ENCODE results near the gene GDPGP1. TPM values are rescaled to one million over a fixed set of nuclear protein-coding genes. Genes with fewer than 3 reads are reported as not detected.

GDPGP1 gene
- total and polyA plus RNA-seq, 2 experiments from 2014 or later: 0.61 to 3.8 TPM

- no peak for TF ChIP-seq ZNF462 (CRISPR knock-in tag; IDR thresholded peaks at IDR 0.05)
- TF ChIP-seq EZH2phosphoT487 (IDR thresholded peaks at IDR 0.05; ENCODE audit: unreplicated experiment): no peak
- TF ChIP-seq REST (IDR thresholded peaks at IDR 0.05; ENCODE audit: unreplicated experiment): no peak
- TF ChIP-seq, protein P1, sequence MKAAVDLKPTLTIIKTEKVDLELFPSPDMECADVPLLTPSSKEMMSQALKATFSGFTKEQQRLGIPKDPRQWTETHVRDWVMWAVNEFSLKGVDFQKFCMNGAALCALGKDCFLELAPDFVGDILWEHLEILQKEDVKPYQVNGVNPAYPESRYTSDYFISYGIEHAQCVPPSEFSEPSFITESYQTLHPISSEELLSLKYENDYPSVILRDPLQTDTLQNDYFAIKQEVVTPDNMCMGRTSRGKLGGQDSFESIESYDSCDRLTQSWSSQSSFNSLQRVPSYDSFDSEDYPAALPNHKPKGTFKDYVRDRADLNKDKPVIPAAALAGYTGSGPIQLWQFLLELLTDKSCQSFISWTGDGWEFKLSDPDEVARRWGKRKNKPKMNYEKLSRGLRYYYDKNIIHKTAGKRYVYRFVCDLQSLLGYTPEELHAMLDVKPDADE (IDR thresholded peaks at IDR 0.05): no peak
- TF ChIP-seq EZH2 (IDR thresholded peaks at IDR 0.05; ENCODE audit: low read depth, unreplicated experiment): no peak
Observed at GRCh38 chr15:90287101-90287500, 53.1 kb downstream of the GDPGP1 start (continued).
